IMR-90 (cell line): ENCODE results near the gene DLL4. TPM values are rescaled to one million over a fixed set of nuclear protein-coding genes. Genes with fewer than 3 reads are reported as not detected.

ENCODE experiments used
- ATAC-seq: fragments of 200-7000 bp; cut with Tn5 transposase; 2 replicates; pipeline ENCODE4 v1.9.1; 2020; ENCODE audit warnings: low read depth, mild to moderate bottlenecking, moderate library complexity
- BruUV-seq: library from RNA; stranded (reverse); fragments of 400-500 nt; replicated peaks from 2 replicates; lab custom pipeline; 2021; lab: Mats Ljungman, UMichigan
- CTCF ChIA-PET: fragments of 300-600 bp; formaldehyde crosslinking; extraction: SDS; loops from one replicate; lab custom pipeline; 2021; ENCODE audit warnings: antibody characterized with exemption; lab: Yijun Ruan, JAX
- POLR2A ChIA-PET: fragments of 300-600 bp; sonication (Branson Sonifier 250); formaldehyde crosslinking; loops from one replicate; lab custom pipeline; 2022; ENCODE audit warnings: antibody characterized with exemption; ENCODE audit not compliant: unreplicated experiment; lab: Charles Lee
- DNase-seq: peaks from one replicate; pipeline ENCODE4 v3.0.0; 2013
- H2AFZ ChIP-seq: replicated peaks from 2 replicates; pipeline ENCODE3; 2013; ENCODE audit warnings: low read length, mild to moderate bottlenecking; ENCODE audit not compliant: poor library complexity
- H2AK5ac ChIP-seq: 2 replicates; pipeline ENCODE4 v1.6.1; 2013; ENCODE audit warnings: low read depth, low read length, inconsistent platforms
- H2AK9ac ChIP-seq: replicated peaks from 2 replicates; pipeline ENCODE3; 2013; ENCODE audit warnings: mild to moderate bottlenecking, low read depth, low read length, moderate library complexity; ENCODE audit not compliant: poor library complexity
- H2BK120ac ChIP-seq: 2 replicates; pipeline ENCODE4 v1.6.1; 2013; ENCODE audit warnings: low read depth, low read length, inconsistent platforms
- H2BK15ac ChIP-seq: 3 replicates; pipeline ENCODE4 v1.6.1; 2013; ENCODE audit warnings: low read depth, low read length, inconsistent platforms
- H2BK20ac ChIP-seq: 2 replicates; pipeline ENCODE4 v1.6.1; 2013; ENCODE audit warnings: low read depth, mild to moderate bottlenecking, inconsistent platforms, low read length, moderate library complexity
- H2BK5ac ChIP-seq: 2 replicates; pipeline ENCODE4 v1.6.1; 2013; ENCODE audit warnings: mild to moderate bottlenecking, low read depth, low read length, inconsistent platforms; ENCODE audit not compliant: poor library complexity, severe bottlenecking
- H3K14ac ChIP-seq: replicated peaks from 2 replicates; pipeline ENCODE4 v1.6.1; 2013; ENCODE audit warnings: low read depth, low read length, inconsistent platforms
- H3K18ac ChIP-seq: 2 replicates; pipeline ENCODE4 v1.6.1; 2013; ENCODE audit warnings: low read depth, low read length, control low read depth
- H3K23ac ChIP-seq: 2 replicates; pipeline ENCODE4 v1.6.1; 2013; ENCODE audit warnings: low read depth, low read length, inconsistent platforms
- H3K27ac ChIP-seq: 2 replicates; pipeline ENCODE4 v1.5.1; 2013; ENCODE audit warnings: mild to moderate bottlenecking, control low read depth, low read length; ENCODE audit not compliant: insufficient read depth
- H3K27me3 ChIP-seq: 2 replicates; pipeline ENCODE4 v1.6.1; 2013; ENCODE audit warnings: low read length; ENCODE audit not compliant: control insufficient read depth, insufficient read depth
- H3K36me3 ChIP-seq: 2 replicates; pipeline ENCODE4 v1.6.1; 2013; ENCODE audit warnings: low read length, mixed read lengths; ENCODE audit not compliant: control insufficient read depth, insufficient read depth
- H3K4ac ChIP-seq: 2 replicates; pipeline ENCODE4 v1.6.1; 2013; ENCODE audit warnings: low read depth, low read length, inconsistent platforms
- H3K4me1 ChIP-seq: 2 replicates; pipeline ENCODE4 v1.6.1; 2013; ENCODE audit warnings: low read length, mixed read lengths; ENCODE audit not compliant: control insufficient read depth, insufficient read depth
- H3K4me2 ChIP-seq: 2 replicates; pipeline ENCODE4 v1.6.1; 2013; ENCODE audit warnings: low read depth, mild to moderate bottlenecking, control low read depth, low read length, moderate library complexity
- H3K4me3 ChIP-seq: 2 replicates; pipeline ENCODE4 v1.5.1; 2013; ENCODE audit warnings: low read depth, mild to moderate bottlenecking, control low read depth, low read length, moderate library complexity; ENCODE audit not compliant: insufficient read depth
- H3K56ac ChIP-seq: 2 replicates; pipeline ENCODE4 v1.6.1; 2013; ENCODE audit warnings: low read length, inconsistent platforms; ENCODE audit not compliant: insufficient read depth; ENCODE audit errors: extremely low read depth
- H3K79me1 ChIP-seq, 2 experiments: 2 replicates each; pipeline ENCODE4 v1.6.1; 2013; ENCODE audit warnings: low read length in 2 of 2, inconsistent platforms in 1 of 2, low read depth in 1 of 2
- H3K9ac ChIP-seq: 2 replicates; pipeline ENCODE4 v1.6.1; 2013; ENCODE audit warnings: low read depth, low read length, control low read depth
- H3K9me1 ChIP-seq: 2 replicates; pipeline ENCODE4 v1.6.1; 2013; ENCODE audit warnings: low read length, inconsistent platforms; ENCODE audit not compliant: insufficient read depth
- H3K9me3 ChIP-seq: 2 replicates; pipeline ENCODE4 v1.6.1; 2013; ENCODE audit warnings: low read length; ENCODE audit not compliant: control insufficient read depth, insufficient read depth
- H4K20me1 ChIP-seq: 2 replicates; pipeline ENCODE4 v1.6.1; 2013; ENCODE audit warnings: low read length, inconsistent platforms; ENCODE audit not compliant: insufficient read depth
- H4K5ac ChIP-seq: 2 replicates; pipeline ENCODE4 v1.6.1; 2013; ENCODE audit warnings: mild to moderate bottlenecking, low read depth, low read length, control low read depth
- H4K8ac ChIP-seq, 2 experiments: 2 replicates each; pipeline ENCODE4 v1.6.1; 2013; ENCODE audit warnings: low read depth in 2 of 2, low read length in 2 of 2, control low read depth in 1 of 2, inconsistent platforms in 1 of 2
- H4K91ac ChIP-seq: 2 replicates; pipeline ENCODE4 v1.6.1; 2013; ENCODE audit warnings: low read depth, low read length, inconsistent platforms; ENCODE audit not compliant: insufficient read depth
- CEBPB ChIP-seq: IDR thresholded peaks from 2 replicates; pipeline ENCODE4 v1.6.1; 2012; ENCODE audit warnings: low read depth, low read length, improper control_type of control experiment
- RAD21 ChIP-seq: IDR thresholded peaks from 2 replicates; pipeline ENCODE4 v1.6.1; 2012; ENCODE audit warnings: low read length, improper control_type of control experiment
- RFX5 ChIP-seq: IDR thresholded peaks from 2 replicates; pipeline ENCODE4 v1.8.0; 2012; ENCODE audit warnings: low read depth, mild to moderate bottlenecking, low read length, moderate library complexity
- WGBS, 2 experiments: methylation state at CpG; one replicate each; pipeline versions ENCODE4 v1.1.5 to v1.1.7; 2013; ENCODE audit warnings: missing lambda C conversion rate in 2 of 2; ENCODE audit not compliant: insufficient read length in 1 of 2; ENCODE audit errors: extremely low coverage in 2 of 2; 5-methylcytosine and 5-hydroxymethylcytosine counted together
- dilution Hi-C: fragments of 300-500 bp; cut with HindIII; formaldehyde crosslinking; loops from one replicate; pipeline ENCODE4 v1.14.3; 2018; ENCODE audit warnings: low sequenced_read_pairs; ENCODE audit not compliant: unreplicated experiment
- in situ Hi-C: fragments of 300-500 bp; cut with MboI; formaldehyde crosslinking; loops from 3 replicates; pipeline ENCODE4 v1.14.3; 2019; ENCODE audit warnings: low sequenced_read_pairs, inconsistent platforms, mixed read lengths
- intact Hi-C: fragments of 100-400 bp; cut with micrococcal nuclease; formaldehyde crosslinking; loops from 2 replicates; pipeline ENCODE4 v1.10.0; 2022
- polyA plus RNA-seq, 3 experiments: library from polyadenylated mRNA; depleted of rRNA; stranded (reverse); fragments of >200 nt; gene quantifications; 2 replicates each; pipeline ENCODE4 v1.2.3, GENCODE V29; 2012; ENCODE audit warnings: low replicate concordance in 1 of 3
- total RNA-seq: library from RNA; depleted of rRNA; stranded (reverse); fragments of >200 nt; gene quantifications from 2 replicates; pipeline ENCODE4 v1.2.3, GENCODE V29; 2012

DLL4 gene
- total and polyA plus RNA-seq, 2 of the 4 experiments (the other 2 are of a cell fraction), result 1.8 to 3.4 TPM

- Histone ChIP-seq H3K4me3 (no peak overlapping the region), H3K56ac (no peak overlapping the region), H3K4me1 (peaks cover 12% of the 10 kb centered on the region), H2BK5ac (no peak overlapping the region), H3K9me3 (no peaks in the 10 kb centered on the region), H3K27ac (no peak overlapping the region), H3K9me1 (peaks cover 6% of the 10 kb centered on the region), H4K5ac (no peak overlapping the region), H3K36me3 (no peaks in the 10 kb centered on the region), H4K8ac (no peak overlapping the region), H2BK15ac (0 out of 3 replicates have a peak overlapping the region, but pooled peaks have one; percentile 30), H3K18ac (no peak overlapping the region), H2AFZ (no peak overlapping the region), H3K9ac (no peak overlapping the region), H3K79me1 (no peaks in the 10 kb centered on the region), H2AK9ac (no peak overlapping the region), H3K27me3 (no peaks in the 10 kb centered on the region), H2BK120ac (no peak overlapping the region), H4K91ac (no peak overlapping the region; the same call in 1 of the 2 replicates), H3K4ac (no peak overlapping the region; the same call in none of the 2 replicates), H2AK5ac (peak overlapping the region; percentile 64; the same call in 1 of the 2 replicates), H3K4me2 (no peak overlapping the region), H2BK20ac (no peak overlapping the region), H3K23ac (peak overlapping the region; percentile 11; the same call in 1 of the 2 replicates), H3K14ac (no peak overlapping the region), H4K20me1 (no peaks in the 10 kb centered on the region)
- DNase-seq, result no peak
- WGBS, 2 experiments, result 80% methylated on average over 1 of the region's 7 CpGs; no CpG with 5 or more reads in 1 of the 2 experiments
- ATAC-seq, result no peak
- ChIA-PET POLR2A (no interaction called here), CTCF (interaction anchor here (1.0 kb wide), 1 partner anchor 50 kb away, joined by 3 read pairs; no protein-coding TSS in a partner anchor)
- intact Hi-C loops, result no loop called here
- in situ Hi-C loops, result no loop called here
- dilution Hi-C loops, result no loop called here
- TF ChIP-seq CEBPB, result no peak
- no peak for TF ChIP-seq RFX5
- no peak for TF ChIP-seq RAD21
- no TSS peak for BruUV-seq
Measured at GRCh38 chr15:40968290-40969085, 39.3 kb downstream of the DLL4 start.
